Activated CD4-positive, alpha-beta T cell treated with anti-CD3 and anti-CD28 coated beads, Interleukin-2, amount 10 ng/mL, durations not matched to agents 24 days and 14 days (primary cell): ENCODE measurements around the gene TDO2. TPM values are rescaled to one million over a fixed set of nuclear protein-coding genes. Genes with fewer than 3 reads are reported as not detected.
"Not testable (repeated sequence)": the region's sequence is repeated elsewhere in the genome, so short reads cannot be mapped to it uniquely, and the experiment has no call there.

ENCODE experiments used
- DNase-seq: peaks from one replicate; pipeline ENCODE4 v3.0.0; 2022
- H3K27ac Mint-ChIP-seq: one replicate; pipeline ENCODE4 v1.8.0; 2022; ENCODE audit warnings: mild to moderate bottlenecking, mixed read lengths
- H3K27me3 Mint-ChIP-seq: one replicate; pipeline ENCODE4 v1.8.0; 2022; ENCODE audit warnings: mixed read lengths
- H3K36me3 Mint-ChIP-seq: one replicate; pipeline ENCODE4 v1.8.0; 2022; ENCODE audit warnings: low read depth, mild to moderate bottlenecking, mixed read lengths
- H3K4me1 Mint-ChIP-seq: one replicate; pipeline ENCODE4 v1.8.0; 2021; ENCODE audit warnings: mixed read lengths
- H3K4me3 Mint-ChIP-seq: one replicate; pipeline ENCODE4 v1.8.0; 2022; ENCODE audit warnings: mild to moderate bottlenecking, moderate library complexity, mixed read lengths
- H3K9me3 Mint-ChIP-seq: one replicate; pipeline ENCODE4 v1.8.0; 2021; ENCODE audit warnings: mixed read lengths
- intact Hi-C: fragments of 100-400 bp; cut with micrococcal nuclease; formaldehyde crosslinking; loops from one replicate; pipeline ENCODE4 v1.15.1; 2023
- total RNA-seq: library from RNA; stranded (reverse); gene quantifications from 2 replicates; pipeline ENCODE4 v1.2.3, GENCODE V29; 2022

TDO2 gene
- total RNA-seq, 1 donor from 2014 or later = not detected

- Mint-ChIP-seq H3K9me3 (no peaks in the 10 kb centered on the region), H3K4me3 (no peak overlapping the region), H3K36me3 (no peaks in the 10 kb centered on the region), H3K4me1 (no peaks in the 10 kb centered on the region), H3K27ac (no peak overlapping the region), H3K27me3 (no peaks in the 10 kb centered on the region)
- intact Hi-C loops = no loop called here
- no peak for DNase-seq
Observed at GRCh38 chr4:155889946-155890345, 13.6 kb upstream of the TDO2 start.

DNA sequence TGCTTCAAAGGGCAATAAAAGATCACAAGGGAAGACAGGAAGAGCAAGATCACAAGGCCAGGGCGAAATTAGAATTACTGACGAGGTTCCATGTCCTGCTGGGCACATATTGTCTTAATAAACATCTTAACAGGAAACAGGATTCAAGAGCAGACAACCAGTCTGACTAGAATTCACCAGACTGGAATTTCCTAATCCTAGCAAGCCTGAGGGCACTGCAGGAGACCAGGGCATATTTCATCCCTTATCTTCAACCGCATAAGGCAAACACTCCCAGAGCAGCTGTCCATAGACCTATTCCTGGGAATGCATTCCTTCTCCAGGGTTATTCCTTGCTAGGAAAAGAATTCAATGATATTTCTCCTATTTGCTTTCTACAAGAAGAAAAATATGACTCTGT is 12.4 kb upstream of the TDO2 start:
- intact Hi-C loops = no loop called here
- no peak overlapping the region for H3K4me3 Mint-ChIP-seq
- no peaks in the 10 kb centered on the region for H3K4me1 Mint-ChIP-seq
- no peaks in the 10 kb centered on the region for H3K36me3 Mint-ChIP-seq
- H3K9me3 Mint-ChIP-seq = peaks cover 6% of the 10 kb centered on the region
- DNase-seq = no peak
- H3K27ac Mint-ChIP-seq = no peak overlapping the region
- H3K27me3 Mint-ChIP-seq = no peaks in the 10 kb centered on the region

- H3K27ac Mint-ChIP-seq, H3K36me3 Mint-ChIP-seq, DNase-seq, H3K9me3 Mint-ChIP-seq, intact Hi-C loops, H3K27me3 Mint-ChIP-seq, H3K4me1 Mint-ChIP-seq, H3K4me3 Mint-ChIP-seq: not testable (repeated sequence)
Observed at GRCh38 chr4:155898371-155898770, 5.1 kb upstream of the TDO2 start.

- Mint-ChIP-seq H3K27ac (no peak overlapping the region), H3K27me3 (no peaks in the 10 kb centered on the region), H3K9me3 (peaks cover 6% of the 10 kb centered on the region), H3K4me1 (no peaks in the 10 kb centered on the region), H3K4me3 (no peak overlapping the region), H3K36me3 (no peaks in the 10 kb centered on the region)
- DNase-seq = no peak
- intact Hi-C loops = no loop called here
Observed at GRCh38 chr4:155899891-155900290, 3.6 kb upstream of the TDO2 start.

GRCh38 chr4:155900381-155900780 is 3.1 kb upstream of the TDO2 start:
- no peak for DNase-seq
- Mint-ChIP-seq H3K36me3 (no peaks in the 10 kb centered on the region), H3K27me3 (peaks cover 2% of the 10 kb centered on the region), H3K27ac (no peak overlapping the region), H3K9me3 (peaks cover 3% of the 10 kb centered on the region), H3K4me1 (no peaks in the 10 kb centered on the region), H3K4me3 (no peak overlapping the region)
- intact Hi-C loops = no loop called here

GRCh38 chr4:155901013-155901412 is 2.5 kb upstream of the TDO2 start:
- Mint-ChIP-seq H3K27ac (no peak overlapping the region), H3K4me1 (no peaks in the 10 kb centered on the region)

DNA sequence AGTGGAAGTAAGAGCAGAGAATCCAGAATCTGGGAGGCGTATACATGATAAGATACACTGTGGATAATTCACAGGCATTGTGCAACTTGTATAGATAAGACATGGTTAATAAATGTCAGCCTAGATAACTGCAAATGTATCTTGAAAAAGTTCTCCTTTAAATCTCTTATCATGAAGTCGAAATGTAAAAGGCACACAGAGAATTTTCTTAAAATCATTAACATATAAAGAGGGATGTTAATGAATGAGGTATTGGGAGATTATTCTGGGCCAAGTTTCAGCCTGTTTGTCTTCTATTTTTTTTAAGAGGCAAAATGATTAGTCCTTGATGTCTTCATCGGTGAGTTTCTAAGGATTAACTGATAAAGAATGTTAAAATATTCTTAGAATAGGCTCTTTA is 835 bp downstream of the TDO2 start:
- Mint-ChIP-seq H3K4me1 (peaks cover 6% of the 10 kb centered on the region), H3K4me3 (no peak overlapping the region), H3K9me3 (no peaks in the 10 kb centered on the region), H3K36me3 (no peaks in the 10 kb centered on the region), H3K27me3 (peaks cover 4% of the 10 kb centered on the region), H3K27ac (no peak overlapping the region)
- intact Hi-C loops = no loop called here
- no peak for DNase-seq

More at GRCh38 chr4:155901013-155901412, 2.5 kb upstream of the TDO2 start:
- peaks cover 2% of the 10 kb centered on the region for H3K27me3 Mint-ChIP-seq
- DNase-seq = no peak
- H3K4me3 Mint-ChIP-seq = no peak overlapping the region
- no peaks in the 10 kb centered on the region for H3K9me3 Mint-ChIP-seq
- no peaks in the 10 kb centered on the region for H3K36me3 Mint-ChIP-seq
- intact Hi-C loops = no loop called here

DNA sequence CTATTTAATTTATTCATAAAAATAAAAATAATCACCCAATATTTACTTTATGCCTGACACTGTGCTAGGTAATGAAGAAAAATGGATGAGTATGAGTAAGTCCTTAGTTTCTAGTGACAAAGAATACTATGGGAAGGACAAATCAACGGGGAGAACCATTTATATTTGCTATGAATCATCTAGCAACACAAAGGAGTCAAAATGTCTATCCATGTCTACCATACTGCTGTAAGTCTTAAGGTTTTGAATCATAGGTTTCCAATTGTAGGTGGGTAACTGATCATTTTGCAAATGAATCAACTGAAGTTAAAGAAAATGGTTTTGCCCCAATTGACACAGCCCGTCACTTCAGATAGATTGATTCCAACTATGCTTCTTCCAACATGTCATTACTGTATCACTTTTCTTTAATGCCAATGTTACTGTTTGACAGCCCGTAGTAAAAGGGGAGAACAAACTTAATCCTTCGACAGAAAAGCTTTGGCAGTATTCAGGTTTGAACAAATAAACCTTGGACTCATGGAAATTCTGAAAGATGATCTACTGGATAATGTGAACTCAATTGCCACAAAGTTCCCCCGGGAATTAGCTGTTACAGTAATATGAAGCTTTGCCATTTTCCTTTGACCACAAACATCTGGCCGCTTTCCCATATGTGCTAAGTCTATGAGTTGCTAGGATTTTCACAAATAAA is 3.2 kb downstream of the TDO2 start:
- peaks cover 8% of the 10 kb centered on the region for H3K4me1 Mint-ChIP-seq
- no peaks in the 10 kb centered on the region for H3K9me3 Mint-ChIP-seq

GRCh38 chr4:155907556-155907955 is 4.1 kb downstream of the TDO2 start:
- H3K36me3 Mint-ChIP-seq = no peaks in the 10 kb centered on the region
- H3K4me1 Mint-ChIP-seq = peaks cover 10% of the 10 kb centered on the region
- no peak overlapping the region for H3K4me3 Mint-ChIP-seq
- DNase-seq = no peak
- H3K27me3 Mint-ChIP-seq = peaks cover 4% of the 10 kb centered on the region
- H3K9me3 Mint-ChIP-seq = no peaks in the 10 kb centered on the region
- intact Hi-C loops = no loop called here
- no peak overlapping the region for H3K27ac Mint-ChIP-seq

More for the DNA sequence above, 3.2 kb downstream of the TDO2 start:
- intact Hi-C loops = no loop called here
- H3K36me3 Mint-ChIP-seq = no peaks in the 10 kb centered on the region
- no peak overlapping the region for H3K4me3 Mint-ChIP-seq
- peaks cover 4% of the 10 kb centered on the region for H3K27me3 Mint-ChIP-seq
- DNase-seq = no peak
- no peak overlapping the region for H3K27ac Mint-ChIP-seq

DNA sequence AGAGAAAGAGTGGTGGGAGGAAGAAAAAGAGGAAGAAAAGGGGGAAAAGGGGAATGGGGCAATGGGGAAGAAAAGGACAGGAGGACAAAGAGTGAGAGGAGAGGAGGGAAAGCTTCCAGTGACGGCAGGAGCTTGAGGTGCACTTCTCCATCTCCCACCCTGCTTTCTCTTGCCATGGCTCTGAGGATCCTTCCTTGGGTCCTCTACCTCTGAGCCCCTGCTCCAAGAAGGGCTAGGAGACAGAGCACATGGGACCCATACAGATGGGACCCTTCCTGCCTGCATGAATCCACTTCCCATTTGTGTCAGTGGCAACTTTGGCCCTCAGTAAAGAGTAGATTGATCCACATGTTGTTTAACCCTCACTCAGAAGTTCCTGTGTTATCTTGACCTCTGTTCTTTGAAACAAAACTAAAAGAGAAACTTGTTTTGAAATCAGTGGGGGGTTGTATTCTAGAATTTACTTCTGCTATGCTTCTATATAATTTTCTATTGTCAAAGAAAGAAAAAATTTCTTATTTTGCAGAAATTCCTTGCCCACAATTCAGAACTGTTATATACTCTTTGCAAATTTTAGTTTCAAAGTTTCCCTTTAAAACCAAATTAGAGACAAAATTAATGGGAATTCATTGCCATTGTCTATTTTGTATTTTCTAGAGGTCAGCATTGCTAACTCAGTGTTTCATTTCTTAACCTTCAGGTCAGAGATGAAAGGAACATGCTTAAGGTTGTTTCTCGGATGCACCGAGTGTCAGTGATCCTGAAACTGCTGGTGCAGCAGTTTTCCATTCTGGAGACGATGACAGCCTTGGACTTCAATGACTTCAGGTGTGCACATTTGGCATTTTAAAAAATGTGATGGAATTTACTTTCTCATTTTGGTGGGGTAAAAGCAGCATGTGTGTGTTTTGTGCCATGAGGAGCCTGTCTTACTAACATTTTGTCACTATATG is 5.0 kb downstream of the TDO2 start:
- peaks cover 10% of the 10 kb centered on the region for H3K4me1 Mint-ChIP-seq
- no peaks in the 10 kb centered on the region for H3K9me3 Mint-ChIP-seq
- no peak overlapping the region for H3K4me3 Mint-ChIP-seq
- H3K27me3 Mint-ChIP-seq = peaks cover 4% of the 10 kb centered on the region
- no peaks in the 10 kb centered on the region for H3K36me3 Mint-ChIP-seq
- intact Hi-C loops = no loop called here
- H3K27ac Mint-ChIP-seq = no peak overlapping the region
- DNase-seq = no peak

GRCh38 chr4:155909615-155910226 is 6.2 kb downstream of the TDO2 start:
- Mint-ChIP-seq H3K4me3 (no peak overlapping the region), H3K27ac (no peak overlapping the region), H3K4me1 (peaks cover 10% of the 10 kb centered on the region), H3K36me3 (no peaks in the 10 kb centered on the region), H3K27me3 (peaks cover 4% of the 10 kb centered on the region), H3K9me3 (no peaks in the 10 kb centered on the region)
- intact Hi-C loops = no loop called here
- DNase-seq = no peak

- H3K36me3 Mint-ChIP-seq = no peaks in the 10 kb centered on the region
- H3K27ac Mint-ChIP-seq = no peak overlapping the region
- peaks cover 1% of the 10 kb centered on the region for H3K27me3 Mint-ChIP-seq
- intact Hi-C loops = no loop called here
- DNase-seq = no peak
- no peak overlapping the region for H3K4me3 Mint-ChIP-seq
- H3K9me3 Mint-ChIP-seq = no peaks in the 10 kb centered on the region
- H3K4me1 Mint-ChIP-seq = peaks cover 10% of the 10 kb centered on the region
Observed at GRCh38 chr4:155911905-155912304, 8.4 kb downstream of the TDO2 start.

GRCh38 chr4:155914782-155915181 is 11.3 kb downstream of the TDO2 start:
- Mint-ChIP-seq H3K4me3 (no peak overlapping the region), H3K9me3 (no peaks in the 10 kb centered on the region), H3K27me3 (no peaks in the 10 kb centered on the region), H3K36me3 (no peaks in the 10 kb centered on the region), H3K4me1 (peaks cover 2% of the 10 kb centered on the region), H3K27ac (no peak overlapping the region)
- intact Hi-C loops = no loop called here
- no peak for DNase-seq

GRCh38 chr4:155921597-155921996 is 18.1 kb downstream of the TDO2 start:
- Mint-ChIP-seq H3K36me3 (no peaks in the 10 kb centered on the region), H3K4me1 (no peaks in the 10 kb centered on the region), H3K27me3 (no peaks in the 10 kb centered on the region), H3K27ac (no peak overlapping the region), H3K4me3 (no peak overlapping the region), H3K9me3 (no peaks in the 10 kb centered on the region)
- no peak for DNase-seq
- intact Hi-C loops = no loop called here
